A549 (cell line): ENCODE results near the gene HAVCR2. TPM values are rescaled to one million over a fixed set of nuclear protein-coding genes. Genes with fewer than 3 reads are reported as not detected.

Experiments
- ATAC-seq, 2 experiments: fragments of 200-7000 bp in 1 of 2; fragments of >200 bp in 1 of 2; cut with Nextera tagmentation in 1 of 2; cut with Tn5 transposase in 1 of 2; 3 replicates each; pipeline versions ENCODE4 v1.8.0 to v1.9.1; 2018 to 2020; ENCODE audit warnings: mild to moderate bottlenecking in 1 of 2, moderate library complexity in 1 of 2
- CTCF ChIA-PET: fragments of 300-600 bp; sonication (Branson Sonifier 250); formaldehyde crosslinking; extraction: SDS; loops from one replicate; lab custom pipeline; 2021; ENCODE audit warnings: antibody characterized with exemption, inconsistent platforms; lab: Yijun Ruan, JAX
- POLR2A ChIA-PET: fragments of 350-600 bp; formaldehyde crosslinking; extraction: SDS; loops from one replicate; lab custom pipeline; 2021; ENCODE audit warnings: antibody characterized with exemption, inconsistent platforms; lab: Yijun Ruan, JAX
- DNase-seq, 2 experiments: peaks; one replicate each; pipeline versions ENCODE4 v3.0.0 to v3.0.0-alpha.2; 2011 to 2016; ENCODE audit warnings: low read depth in 1 of 2, low spot score in 1 of 2
- FAIRE-seq: peaks from 2 replicates; lab custom pipeline; 2011; peaks lifted over from hg19 to GRCh38; lab: Jason Lieb, UNC
- H3K27ac ChIP-seq, 2 experiments: fragments of >200 bp; sonication (Bioruptor Twin); formaldehyde crosslinking; 3 replicates each; pipeline ENCODE4 v1.5.1; 2016 to 2017
- H3K4me1 ChIP-seq: fragments of >200 bp; sonication (Bioruptor Twin); formaldehyde crosslinking; 3 replicates; pipeline ENCODE4 v1.6.1; 2016
- H3K4me2 ChIP-seq: fragments of >200 bp; sonication (Bioruptor Twin); formaldehyde crosslinking; 3 replicates; pipeline ENCODE4 v1.6.1; 2016
- H3K4me3 ChIP-seq: fragments of >200 bp; sonication (Bioruptor Twin); formaldehyde crosslinking; 3 replicates; pipeline ENCODE4 v1.5.1; 2016
- H3K9me3 ChIP-seq: fragments of >200 bp; sonication (Bioruptor Twin); formaldehyde crosslinking; 3 replicates; pipeline ENCODE4 v1.6.1; 2016
- CBX8 ChIP-seq: fragments of 200-600 bp; sonication (generic); IDR thresholded peaks from 2 replicates; pipeline ENCODE4 v1.6.1; 2016
- CHD2 ChIP-seq: fragments of 150-350 bp; IDR thresholded peaks from 2 replicates; pipeline ENCODE4 v1.6.1; 2014; ENCODE audit warnings: low read length; ENCODE audit not compliant: partially characterized antibody
- E2F6 ChIP-seq: IDR thresholded peaks from 2 replicates; pipeline ENCODE4 v1.6.1; 2012; ENCODE audit warnings: low read depth, borderline replicate concordance
- EHF ChIP-seq: fragments of 250-450 bp; sonication (Bioruptor Pico); IDR thresholded peaks from 2 replicates; pipeline ENCODE4 v1.5.0; 2020; ENCODE audit warnings: mild to moderate bottlenecking
- EHMT2 ChIP-seq: fragments of 200-600 bp; sonication (generic); IDR thresholded peaks from 2 replicates; pipeline ENCODE4 v1.6.1; 2016; ENCODE audit warnings: antibody characterized with exemption, low read depth, mild to moderate bottlenecking, moderate library complexity
- ELK1 ChIP-seq: fragments of 150-350 bp; IDR thresholded peaks from 2 replicates; pipeline ENCODE4 v1.6.1; 2014; ENCODE audit warnings: low read depth, mild to moderate bottlenecking, low read length
- FOSB ChIP-seq: fragments of 250-450 bp; sonication (Bioruptor Pico); IDR thresholded peaks from 2 replicates; pipeline ENCODE4 v1.5.0; 2020; ENCODE audit warnings: mild to moderate bottlenecking, moderate library complexity
- HDAC2 ChIP-seq: fragments of 200-600 bp; sonication (generic); IDR thresholded peaks from 2 replicates; pipeline ENCODE4 v1.6.1; 2016
- HEYL ChIP-seq: fragments of 250-450 bp; sonication (Bioruptor Pico); IDR thresholded peaks from 2 replicates; pipeline ENCODE4 v1.8.0; 2021; ENCODE audit warnings: mild to moderate bottlenecking, moderate library complexity
- HOXB13 ChIP-seq: fragments of 250-450 bp; sonication (Bioruptor Pico); IDR thresholded peaks from 2 replicates; pipeline ENCODE4 v1.5.0; 2020; ENCODE audit warnings: low read depth, mild to moderate bottlenecking, moderate library complexity
- JUN ChIP-seq, 2 experiments: fragments of >200 bp; sonication (Bioruptor Twin); formaldehyde crosslinking; IDR thresholded peaks; 2 replicates in 1 of 2; 3 replicates in 1 of 2; pipeline ENCODE4 v1.6.1; 2016 to 2017
- KDM1A ChIP-seq: fragments of 200-600 bp; sonication (generic); IDR thresholded peaks from 2 replicates; pipeline ENCODE4 v1.6.1; 2016; ENCODE audit warnings: low read depth, mild to moderate bottlenecking
- MYC ChIP-seq: IDR thresholded peaks from 2 replicates; pipeline ENCODE4 v1.6.1; 2012; ENCODE audit warnings: mild to moderate bottlenecking, inconsistent platforms, low read length, improper control_type of control experiment, borderline replicate concordance
- NPAS2 ChIP-seq: fragments of 250-450 bp; sonication (Bioruptor Pico); IDR thresholded peaks from 2 replicates; pipeline ENCODE4 v1.8.0; 2022; ENCODE audit warnings: mild to moderate bottlenecking, moderate library complexity, borderline replicate concordance
- PBX3 ChIP-seq: IDR thresholded peaks from 2 replicates; pipeline ENCODE4 v1.6.1; 2012
- PHF8 ChIP-seq: fragments of 200-600 bp; sonication (generic); IDR thresholded peaks from 2 replicates; pipeline ENCODE4 v1.6.1; 2016; ENCODE audit warnings: low read depth, mild to moderate bottlenecking, antibody characterized with exemption, moderate library complexity, borderline replicate concordance
- POLR2AphosphoS2 ChIP-seq: conservative IDR thresholded peaks from 2 replicates; pipeline ENCODE4 v1.6.1; 2012; ENCODE audit warnings: low read length, improper control_type of control experiment, inconsistent platforms
- RARB ChIP-seq: fragments of 250-450 bp; sonication (Bioruptor Pico); IDR thresholded peaks from 2 replicates; pipeline ENCODE4 v1.8.0; 2021; ENCODE audit warnings: mild to moderate bottlenecking, moderate library complexity
- RCOR1 ChIP-seq: fragments of 150-350 bp; IDR thresholded peaks from 2 replicates; pipeline ENCODE4 v1.6.1; 2014; ENCODE audit warnings: antibody characterized with exemption, low read length, low read depth
- REST ChIP-seq: fragments of 200-600 bp; sonication (generic); IDR thresholded peaks from 2 replicates; pipeline ENCODE4 v1.6.1; 2016; ENCODE audit warnings: antibody characterized with exemption, mild to moderate bottlenecking, moderate library complexity
- RFX5 ChIP-seq: fragments of 450-650 bp; IDR thresholded peaks from 2 replicates; pipeline ENCODE4 v1.7.1; 2014; ENCODE audit warnings: antibody characterized with exemption, mild to moderate bottlenecking, moderate library complexity
- RNF2 ChIP-seq: fragments of 200-600 bp; sonication (generic); IDR thresholded peaks from 2 replicates; pipeline ENCODE4 v1.6.1; 2016; ENCODE audit warnings: low read depth, mild to moderate bottlenecking, antibody characterized with exemption, moderate library complexity, borderline replicate concordance
- SMC3 ChIP-seq: fragments of >200 bp; sonication (Bioruptor Twin); formaldehyde crosslinking; IDR thresholded peaks from 3 replicates; pipeline ENCODE4 v1.6.1; 2018; ENCODE audit warnings: inconsistent platforms
- USF2 ChIP-seq: fragments of 450-650 bp; IDR thresholded peaks from 2 replicates; pipeline ENCODE4 v1.6.1; 2014; ENCODE audit warnings: antibody characterized with exemption
- ZNF302 ChIP-seq: fragments of 250-450 bp; sonication (Bioruptor Pico); IDR thresholded peaks from 2 replicates; pipeline ENCODE4 v1.9.0; 2021; ENCODE audit warnings: inconsistent platforms, mild to moderate bottlenecking, moderate library complexity
- ZSCAN20 ChIP-seq: fragments of 250-450 bp; sonication (Bioruptor Pico); IDR thresholded peaks from 2 replicates; pipeline ENCODE4 v1.8.0; 2022; ENCODE audit warnings: mild to moderate bottlenecking, moderate library complexity
- WGBS: methylation state at CpG from one replicate; pipeline ENCODE4 v1.1.6; 2017; ENCODE audit errors: missing lambda C conversion rate; 5-methylcytosine and 5-hydroxymethylcytosine counted together
- polyA plus RNA-seq, 4 experiments: library from polyadenylated mRNA; depleted of rRNA in 3 of 4; stranded (reverse); fragments of >200 nt; fragmentation: RNase III in 1 of 4; extraction: RNeasy Plus Mini Kit Qiagen cat#74134 plus additional on column Dnase treatment in 1 of 4; gene quantifications; 2 replicates in 3 of 4; 3 replicates in 1 of 4; pipeline ENCODE4 v1.2.3, GENCODE V29; 2011 to 2017

Gene HAVCR2
- polyA plus RNA-seq, 2 of the 4 experiments (the other 2 are of a cell fraction) = 0.13 to 0.17 TPM

GRCh38 chr5:157120102-157120501, 11.3 kb upstream of the HAVCR2 start:
- CTCF ChIA-PET = interaction anchor here (0.8 to 3.5 kb wide), 2 partner anchors 12 to 25 kb away, joined by 3 to 12 read pairs; no protein-coding TSS in a partner anchor
- H3K4me2 ChIP-seq = no peak overlapping the region
- no peak for FAIRE-seq
- no peak overlapping the region; a peak in 1 of 6 replicates for H3K27ac ChIP-seq
- DNase-seq = no peak
- ATAC-seq = no peak
- H3K4me1 ChIP-seq = peaks cover 6% of the 10 kb centered on the region
- H3K4me3 ChIP-seq = no peak overlapping the region
- peaks cover 30% of the 10 kb centered on the region for H3K9me3 ChIP-seq
- POLR2A ChIA-PET = no interaction called here
- 57% methylated on average over 1 of the region's 1 CpG for WGBS
- no peak for TF ChIP-seq HDAC2
- no peak for TF ChIP-seq HEYL (CRISPR knock-in tag)
- no peak for TF ChIP-seq USF2
- TF ChIP-seq SMC3 = no peak
- no peak for TF ChIP-seq RARB (CRISPR knock-in tag)
- TF ChIP-seq CBX8 = no peak
- no peak for TF ChIP-seq NPAS2 (CRISPR knock-in tag)
- no peak for TF ChIP-seq PHF8
- no peak for TF ChIP-seq RFX5
- TF ChIP-seq CHD2 = no peak
- no peak for TF ChIP-seq PBX3
- no peak for TF ChIP-seq MYC
- no peak for TF ChIP-seq E2F6
- no peak for TF ChIP-seq RNF2
- TF ChIP-seq RCOR1 = no peak

GRCh38 chr5:157116483-157116954, 7.7 kb upstream of the HAVCR2 start:
- POLR2A ChIA-PET = no interaction called here
- 85% methylated on average over 6 of the region's 6 CpGs for WGBS
- peaks cover 11% of the 10 kb centered on the region for H3K9me3 ChIP-seq
- H3K4me2 ChIP-seq = no peak overlapping the region
- DNase-seq (no peak), FAIRE-seq (no peak), ATAC-seq (no peak)
- no peak overlapping the region for H3K4me3 ChIP-seq
- CTCF ChIA-PET = interaction anchor here (2.6 kb wide), 1 partner anchor 15 kb away, joined by 12 read pairs; no protein-coding TSS in a partner anchor
- H3K4me1 ChIP-seq = peaks cover 11% of the 10 kb centered on the region
- TF ChIP-seq ZNF302 (CRISPR knock-in tag) = no peak
- TF ChIP-seq ZSCAN20 (CRISPR knock-in tag) = no peak
- TF ChIP-seq REST = no peak
- TF ChIP-seq EHF (CRISPR knock-in tag) = no peak
- TF ChIP-seq POLR2AphosphoS2 = no peak
- TF ChIP-seq HOXB13 = no peak
- no peak for TF ChIP-seq ELK1
- no peak for TF ChIP-seq FOSB
- TF ChIP-seq SMC3 = no peak
- no peak for TF ChIP-seq KDM1A
- no peak for TF ChIP-seq JUN (IDR thresholded peaks at IDR 0.05)
- no peak for TF ChIP-seq EHMT2
- H3K27ac ChIP-seq = peak overlapping the region in 1 of 2 experiments; percentile 17; a peak in 1 of 6 replicates
